ENCODE measurements around the gene PRSS57.
A peak's percentile ranks its signal among the peaks of the same experiment; 100 is the strongest.

Gene PRSS57

GRCh38 chr19:642767-643727 lies 52.2 kb downstream of the PRSS57 start:
- CTCF ChIA-PET = no interaction called here
- peaks cover 0 to 27% of the 10 kb centered on the region in 2 experiments; a peak in 2 of 3 replicates for H3K36me3 ChIP-seq (ENCODE audit: control insufficient read depth in 2 of 2, insufficient read depth in 1 of 2, low read length in 2 of 2)
- no peak overlapping the region for H3K4me3 ChIP-seq (ENCODE audit: low read depth, low read length)
- POLR2A ChIA-PET = interaction anchor here (0.6 kb wide), 1 partner anchor 38 kb away, joined by 3 read pairs; no protein-coding TSS in a partner anchor
- no peak for TF ChIP-seq ZNF692 (tag by site-specific recombination; IDR thresholded peaks at IDR 0.05)
- no peak for TF ChIP-seq ZNF354C (tag by site-specific recombination; IDR thresholded peaks at IDR 0.05; ENCODE audit: borderline replicate concordance, low read depth)
- no peak for TF ChIP-seq ZNF530 (tag by site-specific recombination; IDR thresholded peaks at IDR 0.05; ENCODE audit: low read depth)
- no peak for TF ChIP-seq ZNF155 (tag by site-specific recombination; IDR thresholded peaks at IDR 0.05)
- no peak for TF ChIP-seq ZNF211 (tag by site-specific recombination; IDR thresholded peaks at IDR 0.05; ENCODE audit: low read depth)
- TF ChIP-seq KLF8 (tag by site-specific recombination; IDR thresholded peaks at IDR 0.05) = peak; percentile 23; the same call in 1 of the 2 replicates
- TF ChIP-seq ZFHX2 (tag by site-specific recombination; conservative IDR thresholded peaks at IDR 0.05) = peak; percentile 65
- TF ChIP-seq ZNF18 (tag by site-specific recombination; IDR thresholded peaks at IDR 0.05) = no peak
- TF ChIP-seq ZFP41 (tag by site-specific recombination; IDR thresholded peaks at IDR 0.05; ENCODE audit: borderline replicate concordance) = no peak
- TF ChIP-seq ZNF560 (tag by site-specific recombination; IDR thresholded peaks at IDR 0.05; ENCODE audit: borderline replicate concordance) = no peak
- TF ChIP-seq ZNF2 (tag by site-specific recombination; IDR thresholded peaks at IDR 0.05) = no peak
- TF ChIP-seq KLF9 (tag by site-specific recombination; IDR thresholded peaks at IDR 0.05; ENCODE audit: low read depth) = no peak
- no peak for TF ChIP-seq ZNF561 (tag by site-specific recombination; IDR thresholded peaks at IDR 0.05; ENCODE audit: borderline replicate concordance)
- TF ChIP-seq ZNF433 (tag by site-specific recombination; IDR thresholded peaks at IDR 0.05; ENCODE audit: low read depth) = no peak
- TF ChIP-seq EGR2 (tag by site-specific recombination; IDR thresholded peaks at IDR 0.05; ENCODE audit: low read depth) = peak; percentile 52; the same call in 1 of the 2 replicates
- TF ChIP-seq ZFP37 (tag by site-specific recombination; IDR thresholded peaks at IDR 0.05) = no peak
- no peak for TF ChIP-seq ZSCAN16 (tag by site-specific recombination; IDR thresholded peaks at IDR 0.05)
- TF ChIP-seq ZNF366 (tag by site-specific recombination; conservative IDR thresholded peaks at IDR 0.05) = no peak
- TF ChIP-seq PATZ1 (tag by site-specific recombination; IDR thresholded peaks at IDR 0.05) = peak; percentile 59; the same call in 1 of the 2 replicates
- no peak for TF ChIP-seq YY2 (tag by site-specific recombination; IDR thresholded peaks at IDR 0.05)
- no peak for TF ChIP-seq KLF1 (tag by site-specific recombination; IDR thresholded peaks at IDR 0.05)
- TF ChIP-seq OVOL3 (tag by site-specific recombination; IDR thresholded peaks at IDR 0.05) = no peak
- no peak for TF ChIP-seq ZNF302 (tag by site-specific recombination; IDR thresholded peaks at IDR 0.05; ENCODE audit: low read depth)
- TF ChIP-seq ZNF513 (tag by site-specific recombination; IDR thresholded peaks at IDR 0.05) = no peak
- no peak overlapping the region for H3K27ac ChIP-seq (ENCODE audit: extremely low read depth, low read depth, low read length)
- no peaks in the 10 kb centered on the region for H3K4me1 ChIP-seq (ENCODE audit: control insufficient read depth, insufficient read depth, low read length)
- H3K9me3 ChIP-seq (ENCODE audit: control insufficient read depth, insufficient read depth, low read depth, low read length) = no peaks in the 10 kb centered on the region
